T-helper 2 cell treated with Interferon-gamma antibody and Interleukin-4, amounts not matched to agents 5 μg/mL and 100 μg/mL, for 36 hours (primary cell): Measurements from ENCODE around the gene UBL7.

Experiments used
- DNase-seq: peaks from one replicate; pipeline ENCODE4 v3.0.0; 2021; ENCODE audit warnings: low spot score
- H3K27ac Mint-ChIP-seq: one replicate; pipeline ENCODE4 v1.8.0; 2021; ENCODE audit warnings: mild to moderate bottlenecking, mixed read lengths
- H3K27me3 Mint-ChIP-seq: one replicate; pipeline ENCODE4 v1.8.0; 2021; ENCODE audit warnings: low read depth, mixed read lengths
- H3K36me3 Mint-ChIP-seq: one replicate; pipeline ENCODE4 v1.8.0; 2021; ENCODE audit warnings: low read depth, mixed read lengths
- H3K4me1 Mint-ChIP-seq: one replicate; pipeline ENCODE4 v1.8.0; 2021; ENCODE audit warnings: low read depth, mixed read lengths
- H3K4me3 Mint-ChIP-seq: one replicate; pipeline ENCODE4 v1.8.0; 2022; ENCODE audit warnings: mild to moderate bottlenecking, moderate library complexity, mixed read lengths
- H3K9me3 Mint-ChIP-seq: one replicate; pipeline ENCODE4 v1.8.0; 2021; ENCODE audit warnings: mixed read lengths

The UBL7 gene

DNA sequence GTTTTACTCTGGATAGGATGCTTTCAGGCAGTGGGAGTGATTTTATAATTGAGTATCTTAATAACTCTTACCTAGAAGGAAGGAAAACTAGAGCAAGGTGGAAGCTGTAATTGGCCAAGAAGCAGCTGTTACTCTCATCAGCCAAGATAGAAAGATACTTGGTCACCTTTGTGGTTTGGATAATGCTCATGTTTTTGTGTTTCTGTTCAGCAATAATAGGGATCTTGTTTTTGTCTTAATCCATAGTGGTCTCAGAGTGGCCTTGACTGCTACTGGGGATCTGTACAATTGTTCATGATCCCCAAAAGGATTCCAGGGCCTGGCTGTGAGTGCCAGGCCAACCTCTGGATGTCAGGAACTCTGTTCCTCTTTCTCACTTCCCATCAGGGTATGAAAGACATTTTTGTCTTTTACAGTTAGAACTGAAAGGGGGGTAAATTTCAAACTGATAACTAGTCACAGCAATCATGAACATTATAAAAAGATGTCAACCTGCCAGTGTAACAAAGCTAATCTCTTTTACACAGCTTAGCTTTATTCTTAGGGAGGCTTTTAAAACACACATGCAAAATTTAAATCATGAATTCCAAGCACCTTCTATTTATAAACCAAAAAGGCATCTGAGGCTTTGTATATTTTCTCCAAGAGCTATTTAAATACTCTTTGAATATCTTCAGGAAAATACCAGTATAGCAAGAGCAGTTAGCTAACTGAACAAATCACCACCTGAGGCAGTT is 6.0 kb downstream of the UBL7 start:
- H3K9me3 Mint-ChIP-seq, result no peaks in the 10 kb centered on the region
- DNase-seq, result no peak
- peak overlapping the region; percentile 26 for H3K4me3 Mint-ChIP-seq
- H3K36me3 Mint-ChIP-seq, result peaks cover 33% of the 10 kb centered on the region
- H3K27me3 Mint-ChIP-seq, result no peaks in the 10 kb centered on the region
- H3K27ac Mint-ChIP-seq, result peak overlapping the region; percentile 62
- H3K4me1 Mint-ChIP-seq, result peaks cover 32% of the 10 kb centered on the region

DNA sequence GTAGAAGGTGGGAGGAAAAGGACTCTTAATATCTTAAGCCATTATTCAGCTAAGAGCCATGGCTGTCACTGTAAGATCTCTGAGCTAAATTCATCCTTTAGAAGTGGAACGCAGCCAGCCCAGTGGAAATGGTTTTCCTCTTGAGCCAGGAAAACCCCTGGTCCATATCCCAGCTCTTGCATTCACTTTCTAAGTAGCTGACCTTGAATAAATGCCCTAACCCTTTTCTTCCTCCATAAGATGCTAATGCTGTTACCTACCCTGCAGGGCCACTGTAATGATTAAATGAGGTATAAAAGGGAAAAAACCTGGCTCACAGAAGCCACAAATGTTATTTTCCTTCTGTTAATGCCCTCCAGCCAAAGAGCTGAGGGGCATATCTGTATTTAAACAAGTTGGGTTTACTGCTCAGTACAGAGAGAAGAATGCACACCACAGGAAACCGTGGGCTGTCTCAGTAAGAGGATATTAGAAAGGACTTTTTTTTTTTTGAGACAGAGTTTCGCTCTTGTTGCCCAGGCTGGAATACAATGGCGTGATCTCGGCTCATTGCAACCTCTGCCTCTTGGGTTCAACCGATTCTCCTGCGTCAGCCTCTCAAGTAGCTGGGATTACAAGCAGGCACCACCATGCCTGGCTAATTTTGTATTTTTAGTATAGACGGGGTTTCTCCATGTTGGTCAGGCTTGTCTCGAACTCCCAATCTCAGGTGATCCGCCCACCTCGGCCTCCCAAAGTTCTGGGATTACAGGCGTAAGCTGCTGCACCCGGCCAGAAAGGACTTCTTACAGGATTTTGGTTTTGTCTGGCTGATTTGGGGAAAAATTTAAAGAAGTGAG is 6.8 kb downstream of the UBL7 start:
- Mint-ChIP-seq H3K4me1 (peaks cover 32% of the 10 kb centered on the region), H3K4me3 (peak overlapping the region; percentile 26), H3K27me3 (no peaks in the 10 kb centered on the region), H3K9me3 (no peaks in the 10 kb centered on the region), H3K27ac (peak overlapping the region; percentile 62), H3K36me3 (peaks cover 40% of the 10 kb centered on the region)
- no peak for DNase-seq

DNA sequence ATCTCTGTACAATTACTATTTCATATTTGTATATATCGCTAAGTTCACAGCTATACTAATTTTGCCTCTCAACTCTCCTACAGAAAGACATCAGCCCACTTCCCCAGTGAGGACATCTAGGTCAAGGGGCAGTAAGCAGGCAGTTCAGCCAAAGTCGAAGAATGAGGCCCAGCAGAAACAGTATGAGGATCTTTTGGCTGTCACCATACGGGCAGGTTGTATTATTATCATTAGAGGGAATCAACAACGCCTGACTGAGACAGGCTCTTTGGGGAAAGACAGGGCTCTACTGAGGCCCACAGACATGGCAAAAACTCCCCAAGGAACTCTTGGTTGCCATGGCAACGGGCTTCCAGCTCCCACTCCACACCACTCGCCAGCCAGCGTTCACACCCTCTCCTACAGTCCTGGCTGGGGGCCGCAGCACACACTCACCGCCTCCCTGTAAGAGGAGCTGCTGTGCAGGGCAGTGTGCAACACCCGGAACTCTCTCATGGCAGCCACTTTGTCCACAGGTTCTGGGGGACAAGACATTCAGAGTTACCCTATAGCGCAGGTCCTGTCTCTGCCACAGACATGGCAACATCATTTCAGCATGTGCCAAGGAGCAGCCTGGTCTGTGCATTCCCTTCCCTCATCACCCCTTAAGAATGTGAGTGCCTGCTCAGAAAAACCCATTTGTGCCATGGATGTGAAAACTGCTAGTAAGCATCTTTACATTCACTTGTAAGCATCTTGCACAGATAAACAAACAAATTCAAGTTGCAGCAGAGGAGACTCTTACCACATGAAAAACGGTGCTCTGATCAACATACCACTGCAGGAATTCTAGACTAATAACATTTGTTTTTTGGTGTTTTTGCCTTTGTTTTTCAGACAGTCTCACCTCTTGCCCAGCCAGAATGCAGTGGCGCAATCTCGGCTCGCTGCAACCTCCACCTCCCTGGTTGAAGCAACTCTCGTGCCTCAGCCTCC is 8.8 kb downstream of the UBL7 start:
- peaks cover 44% of the 10 kb centered on the region for H3K36me3 Mint-ChIP-seq
- no peaks in the 10 kb centered on the region for H3K27me3 Mint-ChIP-seq
- H3K27ac Mint-ChIP-seq, result no peak overlapping the region
- H3K4me3 Mint-ChIP-seq, result no peak overlapping the region
- peaks cover 29% of the 10 kb centered on the region for H3K4me1 Mint-ChIP-seq
- no peak for DNase-seq
- no peaks in the 10 kb centered on the region for H3K9me3 Mint-ChIP-seq

DNA sequence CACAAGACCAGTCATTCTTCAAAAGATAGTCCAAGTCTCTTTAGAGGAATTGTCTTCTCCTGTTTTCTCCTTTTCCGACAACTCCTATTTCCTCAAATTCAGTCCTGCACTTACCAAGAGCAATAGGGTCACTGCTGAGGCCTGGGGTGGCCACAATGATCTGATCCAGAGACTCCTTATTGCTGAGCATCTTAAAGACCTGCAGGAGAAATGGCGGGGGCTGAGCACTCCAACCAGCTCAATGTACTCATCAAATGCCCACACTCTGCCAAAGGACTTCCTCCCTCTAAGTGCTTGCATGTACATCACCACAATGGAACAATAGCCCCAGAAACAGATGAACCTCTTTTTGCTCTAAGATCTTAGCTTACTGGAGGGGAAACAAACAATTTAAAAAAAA is 9.6 kb downstream of the UBL7 start:
- no peaks in the 10 kb centered on the region for H3K27me3 Mint-ChIP-seq
- no peaks in the 10 kb centered on the region for H3K9me3 Mint-ChIP-seq
- peaks cover 26% of the 10 kb centered on the region for H3K4me1 Mint-ChIP-seq
- no peak for DNase-seq
- no peak overlapping the region for H3K4me3 Mint-ChIP-seq
- peaks cover 42% of the 10 kb centered on the region for H3K36me3 Mint-ChIP-seq
- H3K27ac Mint-ChIP-seq, result no peak overlapping the region

DNA sequence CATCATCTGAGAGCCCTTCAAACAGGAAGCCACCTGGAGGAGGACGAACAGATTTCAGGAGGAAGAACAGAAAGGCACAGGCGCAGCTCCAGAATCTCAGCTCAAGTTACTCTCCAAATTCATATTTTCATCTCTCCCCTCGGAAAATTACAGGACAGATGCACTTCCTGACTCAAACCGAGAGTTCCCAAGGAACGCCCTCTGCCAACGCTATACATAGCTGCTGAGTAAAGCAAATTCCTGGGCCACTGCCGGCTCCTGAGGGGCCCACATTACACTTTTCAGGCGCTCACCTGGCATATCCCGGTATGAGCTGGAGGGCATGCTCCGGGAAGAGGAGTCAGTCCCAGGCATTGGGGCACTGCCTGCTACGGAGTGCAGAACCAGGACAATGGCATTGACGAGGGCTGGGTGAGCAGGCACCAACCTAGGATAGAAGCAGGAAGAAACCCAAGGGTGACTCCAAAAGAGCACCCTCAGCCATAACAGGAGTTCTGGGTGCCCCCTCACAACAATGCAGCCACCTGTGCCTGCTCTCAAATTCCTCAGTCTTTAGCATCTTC is 11.2 kb downstream of the UBL7 start:
- Mint-ChIP-seq H3K27me3 (no peaks in the 10 kb centered on the region), H3K36me3 (peaks cover 38% of the 10 kb centered on the region), H3K9me3 (no peaks in the 10 kb centered on the region), H3K4me1 (peaks cover 17% of the 10 kb centered on the region), H3K4me3 (no peak overlapping the region), H3K27ac (no peak overlapping the region)
- no peak for DNase-seq

DNA sequence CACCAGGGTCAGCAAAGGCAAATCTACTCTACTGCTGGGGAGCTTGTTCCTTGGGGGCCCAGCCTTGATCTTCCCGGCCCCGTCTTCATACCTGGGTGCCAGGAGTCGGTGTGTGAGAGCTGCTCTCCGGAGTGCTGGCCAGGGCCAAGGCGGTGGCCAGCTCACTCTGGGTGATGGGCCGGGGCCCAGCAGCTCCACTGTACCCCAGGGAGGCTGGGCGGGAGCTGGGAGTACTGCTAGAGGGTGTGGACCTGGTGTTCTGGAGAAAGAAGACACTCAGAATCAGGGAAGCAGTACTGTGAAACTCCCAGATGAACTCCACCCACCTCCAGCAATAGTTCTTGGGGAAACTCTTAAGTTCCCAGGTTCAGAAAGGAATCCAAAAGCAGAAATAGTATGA is 11.9 kb downstream of the UBL7 start:
- no peak for DNase-seq
- H3K27ac Mint-ChIP-seq, result no peak overlapping the region
- no peaks in the 10 kb centered on the region for H3K9me3 Mint-ChIP-seq
- peaks cover 11% of the 10 kb centered on the region for H3K4me1 Mint-ChIP-seq
- no peaks in the 10 kb centered on the region for H3K27me3 Mint-ChIP-seq
- H3K4me3 Mint-ChIP-seq, result no peak overlapping the region
- H3K36me3 Mint-ChIP-seq, result peaks cover 34% of the 10 kb centered on the region

DNA sequence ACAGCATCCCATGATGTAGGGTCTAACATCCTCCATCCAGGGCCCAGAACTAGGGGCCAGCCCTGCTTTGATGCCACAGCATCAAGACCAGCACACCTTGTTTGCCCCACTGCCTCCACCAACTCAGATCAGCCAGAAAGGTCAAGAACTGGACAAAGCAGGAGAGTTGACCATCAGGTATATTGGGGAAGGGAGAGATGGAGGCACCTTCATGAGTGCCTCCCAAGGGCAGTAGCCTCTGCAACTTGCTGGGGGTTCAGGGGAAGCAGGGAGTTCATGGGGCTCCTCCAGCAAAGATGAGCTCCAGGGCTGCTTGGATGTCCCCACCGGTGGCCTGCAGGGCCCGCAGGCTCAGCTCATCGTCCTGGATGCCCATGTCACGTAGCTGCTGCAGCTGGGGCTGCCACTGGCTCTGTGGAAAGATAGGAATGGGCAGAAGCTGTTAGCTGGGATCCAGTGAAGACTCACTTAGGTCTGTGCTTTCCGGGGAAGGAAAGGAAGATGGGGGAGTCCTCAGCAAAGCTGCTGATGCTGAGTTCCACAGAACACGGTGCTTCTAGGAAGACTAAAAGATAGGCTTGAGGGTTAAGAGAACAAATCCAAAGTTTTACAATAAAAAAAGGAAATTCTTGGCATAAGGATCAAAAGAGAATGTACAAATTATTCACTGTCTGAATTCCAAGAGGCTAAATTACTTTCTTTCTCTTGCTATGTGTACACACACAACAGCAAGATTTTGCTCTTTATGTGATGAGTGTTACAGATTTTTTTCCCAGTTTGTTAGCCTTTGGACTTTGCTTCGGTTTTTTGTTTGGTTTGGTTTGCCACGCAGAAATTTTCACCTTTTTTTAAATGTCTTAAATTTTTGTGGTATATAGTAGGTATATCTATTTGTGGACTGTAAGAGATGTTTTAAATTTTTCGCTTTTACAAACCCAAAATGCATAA is 14.9 kb downstream of the UBL7 start:
- Mint-ChIP-seq H3K36me3 (peaks cover 24% of the 10 kb centered on the region), H3K4me1 (no peaks in the 10 kb centered on the region), H3K27me3 (no peaks in the 10 kb centered on the region), H3K27ac (no peak overlapping the region), H3K9me3 (no peaks in the 10 kb centered on the region), H3K4me3 (no peak overlapping the region)
- no peak for DNase-seq

DNA sequence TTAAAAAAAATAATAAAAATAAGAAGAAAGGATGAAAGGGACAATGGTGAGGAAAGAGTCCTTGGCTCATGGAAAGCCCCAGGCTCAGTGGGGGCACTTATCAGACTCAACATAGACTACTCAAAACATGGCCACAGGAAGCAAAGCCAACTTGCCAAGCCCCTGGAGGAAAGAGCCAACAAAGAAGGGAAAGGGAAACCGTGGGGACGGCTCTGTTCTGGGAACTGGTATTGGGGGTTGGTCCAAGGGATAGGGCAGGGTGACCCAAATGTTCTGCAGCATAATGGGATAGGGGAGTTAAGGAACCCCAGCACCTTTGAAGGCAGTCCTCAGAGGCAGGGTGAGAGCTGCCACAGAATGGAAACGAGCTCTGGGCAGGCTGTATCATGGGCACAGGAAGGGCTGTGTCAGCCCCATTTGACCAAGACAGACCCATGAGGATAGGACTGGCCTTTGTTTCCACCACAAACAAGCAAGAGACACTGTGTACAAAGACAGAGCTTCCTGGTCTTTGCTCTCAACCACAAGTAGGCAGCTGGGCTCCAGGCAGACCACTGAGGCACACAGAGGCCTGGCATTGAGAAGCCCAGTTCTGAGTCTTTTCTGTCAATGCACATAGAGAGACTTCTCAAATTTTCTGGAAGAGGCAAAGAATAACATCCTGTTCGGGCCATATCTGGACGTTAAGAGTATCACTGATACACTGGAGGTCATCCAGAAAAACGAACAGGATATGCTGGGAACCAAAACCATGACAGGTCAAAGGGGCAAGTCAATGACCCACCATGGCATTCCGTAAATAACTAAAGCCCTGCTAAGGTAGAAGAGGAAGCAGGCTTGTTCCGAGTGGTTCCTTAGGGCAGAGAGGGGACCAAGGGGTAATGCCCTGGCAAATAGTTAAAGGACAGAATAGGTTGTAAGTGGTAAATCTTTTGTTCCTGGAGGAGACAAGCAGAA is 16.6 kb downstream of the UBL7 start:
- Mint-ChIP-seq H3K27me3 (no peaks in the 10 kb centered on the region), H3K4me3 (no peak overlapping the region), H3K36me3 (peaks cover 19% of the 10 kb centered on the region), H3K9me3 (no peaks in the 10 kb centered on the region), H3K27ac (no peak overlapping the region), H3K4me1 (no peaks in the 10 kb centered on the region)
- DNase-seq, result no peak

DNA sequence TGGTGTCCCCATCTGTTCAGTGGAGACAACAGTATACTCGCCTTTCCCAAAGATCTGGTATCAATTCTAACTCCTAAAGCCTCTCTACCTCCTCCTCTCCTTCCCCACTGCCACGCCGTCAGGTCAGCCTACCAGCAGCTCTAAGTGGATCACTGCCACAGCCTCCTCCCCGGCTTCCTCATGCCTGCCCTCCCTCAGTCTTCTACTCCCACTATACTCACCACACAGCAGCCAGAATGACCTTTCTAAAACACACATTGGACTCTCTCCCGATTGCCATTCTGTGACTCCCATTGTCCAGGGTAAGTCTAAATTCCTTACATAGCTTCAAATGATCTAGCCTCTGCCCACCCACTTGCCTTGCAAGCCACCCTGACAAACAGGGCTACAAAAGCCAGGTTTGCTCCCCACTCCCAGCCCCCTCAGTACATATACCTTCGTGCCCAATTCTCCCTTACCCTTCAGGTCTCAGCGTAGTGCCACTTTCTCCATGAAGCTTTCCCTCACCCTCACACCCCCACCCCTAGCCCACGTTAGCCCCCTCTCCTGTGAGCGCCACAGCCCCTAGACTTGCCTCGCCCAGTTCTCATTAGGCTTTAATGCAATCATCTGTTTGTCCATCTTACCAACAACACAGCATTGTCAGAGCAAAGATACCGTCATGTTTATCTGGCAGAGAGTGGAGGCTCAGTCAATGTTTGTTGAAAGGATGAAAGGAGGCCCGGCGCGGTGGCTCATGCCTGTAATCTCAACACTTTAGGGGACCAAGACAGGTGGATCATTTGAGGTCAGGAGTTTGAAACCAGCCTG is 17.7 kb downstream of the UBL7 start:
- Mint-ChIP-seq H3K27ac (peak overlapping the region; percentile 24), H3K9me3 (no peaks in the 10 kb centered on the region), H3K36me3 (peaks cover 14% of the 10 kb centered on the region), H3K27me3 (no peaks in the 10 kb centered on the region), H3K4me3 (no peak overlapping the region), H3K4me1 (peaks cover 6% of the 10 kb centered on the region)
- no peak for DNase-seq

DNA sequence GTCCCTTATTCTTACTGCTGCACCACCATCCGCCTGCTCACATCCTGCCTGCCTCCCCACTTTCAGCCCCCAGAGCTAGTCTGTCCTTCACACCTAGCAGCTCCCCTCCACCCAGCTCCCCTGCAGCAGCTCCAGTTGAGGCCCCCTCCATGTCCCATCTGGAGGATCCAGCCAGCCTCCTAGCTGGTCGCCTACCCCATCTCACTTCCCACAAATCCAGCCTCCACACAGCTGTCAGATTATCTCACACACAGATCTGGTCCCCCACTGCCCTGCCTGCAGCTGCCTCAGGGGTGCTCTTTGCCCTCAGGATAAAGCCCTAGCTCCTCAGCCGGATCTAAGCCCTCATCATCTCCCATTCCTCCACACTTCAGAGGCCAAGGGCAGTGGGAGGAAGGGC is 18.4 kb downstream of the UBL7 start:
- H3K4me3 Mint-ChIP-seq, result no peak overlapping the region
- H3K4me1 Mint-ChIP-seq, result peaks cover 7% of the 10 kb centered on the region
- DNase-seq, result no peak
- no peak overlapping the region for H3K27ac Mint-ChIP-seq
- H3K36me3 Mint-ChIP-seq, result peaks cover 7% of the 10 kb centered on the region
- no peaks in the 10 kb centered on the region for H3K27me3 Mint-ChIP-seq
- H3K9me3 Mint-ChIP-seq, result no peaks in the 10 kb centered on the region

DNA sequence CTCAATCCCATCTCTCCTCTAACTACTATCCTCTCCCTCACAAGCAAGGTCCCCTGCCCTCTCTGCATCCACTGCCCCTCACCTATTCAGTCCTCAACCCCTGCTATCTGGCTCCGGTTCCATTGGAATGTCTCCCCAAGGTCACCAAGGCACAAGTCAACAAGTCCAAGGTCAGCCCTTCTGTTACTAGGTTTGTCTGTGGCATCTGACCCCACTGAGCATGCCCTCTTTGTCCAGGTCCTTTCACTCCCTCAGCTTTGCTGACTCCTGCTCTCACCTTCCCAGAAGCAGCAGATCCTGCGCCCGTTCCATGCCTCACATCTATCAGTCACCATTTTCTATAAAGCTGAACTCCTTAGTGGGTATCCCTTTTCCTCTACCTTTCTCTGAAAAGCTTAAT is 18.9 kb downstream of the UBL7 start:
- no peak overlapping the region for H3K4me3 Mint-ChIP-seq
- no peak for DNase-seq
- no peaks in the 10 kb centered on the region for H3K9me3 Mint-ChIP-seq
- H3K27ac Mint-ChIP-seq, result no peak overlapping the region
- peaks cover 7% of the 10 kb centered on the region for H3K4me1 Mint-ChIP-seq
- H3K27me3 Mint-ChIP-seq, result no peaks in the 10 kb centered on the region
- peaks cover 6% of the 10 kb centered on the region for H3K36me3 Mint-ChIP-seq
